Natural killer cell (primary cell): ENCODE data around the gene CSN2. TPM values are rescaled to one million over a fixed set of nuclear protein-coding genes. Genes with fewer than 3 reads are reported as not detected.

Experiments used
- ATAC-seq, 3 donors: fragments of 150-1000 bp in 2 of 3; fragments of 200-7000 bp in 1 of 3; cut with Tn5 transposase; 1 replicate in 1 of 3; 2 replicates in 2 of 3; pipeline ENCODE4 v1.10.0; 2021; ENCODE audit warnings: mild to moderate bottlenecking in 2 of 3, moderate library complexity in 2 of 3
- DNase-seq, 2 donors: peaks; one replicate each; pipeline versions ENCODE4 v3.0.0 to v3.0.0-alpha.2; 2013 to 2021; ENCODE audit warnings: mixed read lengths in 1 of 2
- H3K27ac ChIP-seq: one replicate; pipeline ENCODE4 v1.5.1; 2013; ENCODE audit warnings: mild to moderate bottlenecking, low read length
- H3K27me3 ChIP-seq: one replicate; pipeline ENCODE4 v1.6.1; 2013; ENCODE audit warnings: low read length; ENCODE audit not compliant: control insufficient read depth, insufficient read depth
- H3K36me3 ChIP-seq: one replicate; pipeline ENCODE4 v1.6.1; 2013; ENCODE audit warnings: low read length; ENCODE audit not compliant: control insufficient read depth, insufficient read depth
- H3K4me1 ChIP-seq: one replicate; pipeline ENCODE4 v1.6.1; 2013; ENCODE audit warnings: low read length; ENCODE audit not compliant: control insufficient read depth, insufficient read depth
- H3K4me3 ChIP-seq: one replicate; pipeline ENCODE4 v1.5.1; 2013; ENCODE audit warnings: low read length
- H3K9me3 ChIP-seq: one replicate; pipeline ENCODE4 v1.6.1; 2013; ENCODE audit warnings: low read length; ENCODE audit not compliant: control insufficient read depth, insufficient read depth
- H3K27ac Mint-ChIP-seq, 2 donors: one replicate each; pipeline ENCODE4 v1.8.0; 2022; ENCODE audit warnings: mild to moderate bottlenecking in 2 of 2, mixed read lengths in 2 of 2, moderate library complexity in 1 of 2
- H3K27me3 Mint-ChIP-seq, 2 donors: one replicate each; pipeline ENCODE4 v1.8.0; 2022; ENCODE audit warnings: low read depth in 2 of 2, mixed read lengths in 2 of 2
- H3K36me3 Mint-ChIP-seq: one replicate; pipeline ENCODE4 v1.8.0; 2022; ENCODE audit warnings: mixed read lengths
- H3K4me1 Mint-ChIP-seq, 2 donors: one replicate each; pipeline ENCODE4 v1.8.0; 2022; ENCODE audit warnings: mixed read lengths in 2 of 2
- H3K4me3 Mint-ChIP-seq: one replicate; pipeline ENCODE4 v1.8.0; 2022; ENCODE audit warnings: mild to moderate bottlenecking, moderate library complexity, mixed read lengths
- H3K9me3 Mint-ChIP-seq, 2 donors: one replicate each; pipeline ENCODE4 v1.8.0; 2022; ENCODE audit warnings: mixed read lengths in 2 of 2
- CTCF ChIP-seq: fragments of 200-600 bp; IDR thresholded peaks from one replicate; pipeline ENCODE4 v1.8.0; 2022; ENCODE audit warnings: antibody characterized with exemption
- WGBS: methylation state at CpG from one replicate; pipeline ENCODE4 v1.1.7; 2013; ENCODE audit warnings: missing lambda C conversion rate; ENCODE audit not compliant: insufficient coverage; 5-methylcytosine and 5-hydroxymethylcytosine counted together
- intact Hi-C: fragments of 100-400 bp; cut with micrococcal nuclease; formaldehyde crosslinking; loops from one replicate; pipeline ENCODE4 v1.14.2; 2022
- total RNA-seq, 4 donors: library from RNA; stranded (reverse); fragments of 120-200 nt in 1 of 4; gene quantifications; one replicate each; pipeline versions ENCODE4 v1.2.3 to v1.2.4, GENCODE V29; 2013 to 2022

CSN2 gene
- total RNA-seq, 3 donors from 2014 or later (not counting 1 experiment from before 2014, with no cell fraction given), result not detected

- H3K4me3 Mint-ChIP-seq, result no peak overlapping the region
- no peaks in the 10 kb centered on the region for H3K36me3 ChIP-seq
- no peaks in the 10 kb centered on the region for H3K4me1 ChIP-seq
- ATAC-seq (no peak), DNase-seq (no peak)
- no peaks in the 10 kb centered on the region for H3K4me1 Mint-ChIP-seq
- H3K27me3 ChIP-seq, result no peaks in the 10 kb centered on the region
- H3K27me3 Mint-ChIP-seq, result no peaks in the 10 kb centered on the region
- no peaks in the 10 kb centered on the region for H3K36me3 Mint-ChIP-seq
- WGBS, result 57% methylated on average over 1 of the region's 3 CpGs
- TF ChIP-seq CTCF, result no peak
- no peak overlapping the region for H3K27ac ChIP-seq
- no peaks in the 10 kb centered on the region for H3K9me3 Mint-ChIP-seq
- intact Hi-C loops, result no loop called here
- H3K4me3 ChIP-seq, result no peak overlapping the region
- H3K27ac Mint-ChIP-seq, result no peak overlapping the region
- H3K9me3 ChIP-seq, result no peaks in the 10 kb centered on the region
Observed at GRCh38 chr4:69999420-69999819, 33.9 kb upstream of the CSN2 start.

GRCh38 chr4:69995526-69996016, 30.0 kb upstream of the CSN2 start, which contains the start of gene STATH:
Gene STATH (plus strand): TSS chr4:69995966. CDS start chr4:69998438, 2,472 bp downstream.
- Mint-ChIP-seq H3K27me3 (no peaks in the 10 kb centered on the region), H3K4me3 (no peak within 1 kb of the TSS), H3K4me1 (no peaks in the 10 kb centered on the region), H3K27ac (no peak within 1 kb of the TSS), H3K9me3 (peaks cover 2 to 7% of the 10 kb centered on the region in 2 donors), H3K36me3 (no peaks in the 10 kb centered on the region)
- Histone ChIP-seq H3K9me3 (no peaks in the 10 kb centered on the region), H3K27ac (no peak within 1 kb of the TSS), H3K27me3 (no peaks in the 10 kb centered on the region), H3K4me1 (no peaks in the 10 kb centered on the region), H3K4me3 (no peak within 1 kb of the TSS), H3K36me3 (no peaks in the 10 kb centered on the region)
- no peak for ATAC-seq
- DNase-seq, result no peak
- intact Hi-C loops, result no loop called here
- WGBS, result 56% methylated on average over 2 of the region's 3 CpGs
- no peak for TF ChIP-seq CTCF

GRCh38 chr4:69994782-69995181, 29.3 kb upstream of the CSN2 start:
- no peak for TF ChIP-seq CTCF
- DNase-seq, result no peak
- Histone ChIP-seq H3K27me3 (no peaks in the 10 kb centered on the region), H3K9me3 (no peaks in the 10 kb centered on the region), H3K36me3 (no peaks in the 10 kb centered on the region), H3K4me1 (no peaks in the 10 kb centered on the region), H3K27ac (no peak overlapping the region), H3K4me3 (no peak overlapping the region)
- WGBS, result 86% methylated on average over 4 of the region's 5 CpGs
- Mint-ChIP-seq H3K27ac (no peak overlapping the region), H3K4me1 (no peaks in the 10 kb centered on the region), H3K27me3 (no peaks in the 10 kb centered on the region), H3K36me3 (no peaks in the 10 kb centered on the region), H3K9me3 (peaks cover 2 to 7% of the 10 kb centered on the region in 2 donors), H3K4me3 (no peak overlapping the region)
- intact Hi-C loops, result no loop called here
- ATAC-seq, result no peak

GRCh38 chr4:69991016-69991415, 25.5 kb upstream of the CSN2 start:
- DNase-seq (no peak), ATAC-seq (no peak)
- WGBS, result 93% methylated on average over 4 of the region's 4 CpGs
- H3K9me3 ChIP-seq, result no peaks in the 10 kb centered on the region
- H3K27ac Mint-ChIP-seq, result no peak overlapping the region
- H3K27ac ChIP-seq, result no peak overlapping the region
- no peaks in the 10 kb centered on the region for H3K27me3 ChIP-seq
- H3K9me3 Mint-ChIP-seq, result peaks cover 2 to 7% of the 10 kb centered on the region in 2 donors
- H3K36me3 Mint-ChIP-seq, result no peaks in the 10 kb centered on the region
- H3K27me3 Mint-ChIP-seq, result no peaks in the 10 kb centered on the region
- no peak for TF ChIP-seq CTCF
- H3K4me3 ChIP-seq, result no peak overlapping the region
- H3K4me1 Mint-ChIP-seq, result no peaks in the 10 kb centered on the region
- no peak overlapping the region for H3K4me3 Mint-ChIP-seq
- H3K4me1 ChIP-seq, result no peaks in the 10 kb centered on the region
- H3K36me3 ChIP-seq, result no peaks in the 10 kb centered on the region
- intact Hi-C loops, result no loop called here
